Right lobe of liver (tissue), 4 donors: ENCODE measurements around the gene TNFAIP8.

Experiments
- CTCF ChIP-seq, 4 donors: fragments of 200-600 bp in 3 of 4; fragments of 450-650 bp in 1 of 4; IDR thresholded peaks; one replicate each; pipeline versions ENCODE4 v1.5.1 to v1.8.0; 2016 to 2022; ENCODE audit warnings: antibody characterized with exemption in 4 of 4, mild to moderate bottlenecking in 2 of 4
- POLR2A ChIP-seq: fragments of 450-650 bp; IDR thresholded peaks from one replicate; pipeline ENCODE4 v1.6.1; 2017; ENCODE audit warnings: antibody characterized with exemption, mild to moderate bottlenecking
- donor health status: DM: no; HTN: no; CAD: no.
- donor health status: DM: no; HTN: no; CAD: no.
- donor health status: DM: no; HTN: yes; CAD: no.

GRCh38 chr5:119385136-119385535 is 29.3 kb downstream of the TNFAIP8 start:
- TF ChIP-seq CTCF (IDR thresholded peaks at IDR 0.05) (no peak), POLR2A (no peak)
